SK-N-SH treated with all-trans-retinoic acid at 6 μM for 48 hours (cell line): ENCODE measurements around the gene UGT1A6.

Experiments
- PATZ1 ChIP-seq: fragments of 250-450 bp; sonication (Bioruptor Pico); IDR thresholded peaks from 2 replicates; pipeline ENCODE4 v1.8.0; 2020; ENCODE audit warnings: mild to moderate bottlenecking, moderate library complexity, borderline replicate concordance
- TSHZ2 ChIP-seq: fragments of 250-450 bp; sonication (Bioruptor Pico); IDR thresholded peaks from 2 replicates; pipeline ENCODE4 v1.5.0; 2020; ENCODE audit warnings: mild to moderate bottlenecking, moderate library complexity
- ZNF565 ChIP-seq: fragments of 450-650 bp; formaldehyde crosslinking; conservative IDR thresholded peaks from 2 replicates; pipeline ENCODE4 v1.5.0; 2020; ENCODE audit warnings: low read depth, mild to moderate bottlenecking, moderate library complexity
- ZNF70 ChIP-seq: fragments of 450-650 bp; formaldehyde crosslinking; IDR thresholded peaks from 2 replicates; pipeline ENCODE4 v1.5.0; 2020; ENCODE audit warnings: mild to moderate bottlenecking, moderate library complexity

GRCh38 chr2:233799716-233800115 is 107.0 kb downstream of the UGT1A6 start:
- no peak for TF ChIP-seq TSHZ2
- no peak for TF ChIP-seq ZNF565 (CRISPR knock-in tag)
- TF ChIP-seq PATZ1 (CRISPR knock-in tag): no peak
- TF ChIP-seq ZNF70 (CRISPR knock-in tag): no peak
